Ammon's horn (tissue), 1 donor: ENCODE measurements around the gene NUP42.
"Not testable (repeated sequence)": the region's sequence is repeated elsewhere in the genome, so short reads cannot be mapped to it uniquely, and the experiment has no call there.

Source experiments
- DNase-seq: peaks from one replicate; pipeline ENCODE4 v3.0.0-alpha.2; 2016; ENCODE audit warnings: low spot score

Gene NUP42

GRCh38 chr7:23181684-23182553, at the start of gene NUP42:
Gene NUP42 (plus strand): TSS chr7:23182048. CDS start chr7:23182086, 38 bp downstream.
- peak; percentile 96 for DNase-seq

- no peak for DNase-seq
Observed at GRCh38 chr7:23133797-23134196, 48.1 kb upstream of the NUP42 start.

- DNase-seq: no peak
Observed at GRCh38 chr7:23135755-23136154, 46.1 kb upstream of the NUP42 start.

GRCh38 chr7:23136216-23136615, 45.6 kb upstream of the NUP42 start:
- DNase-seq: no peak

- no peak for DNase-seq
Observed at GRCh38 chr7:23157679-23158078, 24.2 kb upstream of the NUP42 start.

- DNase-seq: no peak
Observed at GRCh38 chr7:23158546-23158945, 23.3 kb upstream of the NUP42 start.

- no peak for DNase-seq
Observed at GRCh38 chr7:23161482-23161881, 20.4 kb upstream of the NUP42 start.

GRCh38 chr7:23164846-23165245, 17.0 kb upstream of the NUP42 start:
- no peak for DNase-seq

- DNase-seq: no peak
Observed at GRCh38 chr7:23165316-23165715, 16.5 kb upstream of the NUP42 start.

GRCh38 chr7:23167691-23168090, 14.2 kb upstream of the NUP42 start:
- DNase-seq: no peak

- no peak for DNase-seq
Observed at GRCh38 chr7:23168111-23168885, 13.6 kb upstream of the NUP42 start.

GRCh38 chr7:23175938-23176337, 5.9 kb upstream of the NUP42 start:
- no peak for DNase-seq

GRCh38 chr7:23183279-23184012, 1.6 kb downstream of the NUP42 start:
- no peak for DNase-seq

- DNase-seq: no peak
Observed at GRCh38 chr7:23184291-23184690, 2.4 kb downstream of the NUP42 start.

- peak; percentile 77 for DNase-seq
Observed at GRCh38 chr7:23184709-23185359, 3.0 kb downstream of the NUP42 start.

GRCh38 chr7:23185980-23186379, 4.1 kb downstream of the NUP42 start:
- no peak for DNase-seq

- DNase-seq: no peak
Observed at GRCh38 chr7:23191022-23191421, 9.2 kb downstream of the NUP42 start.

GRCh38 chr7:23193650-23194227, 11.9 kb downstream of the NUP42 start:
- not testable (repeated sequence) for DNase-seq

- DNase-seq: no peak
Observed at GRCh38 chr7:23196306-23196705, 14.5 kb downstream of the NUP42 start.

- not testable (repeated sequence) for DNase-seq
Observed at GRCh38 chr7:23197745-23198144, 15.9 kb downstream of the NUP42 start.

GRCh38 chr7:23200331-23200730, 18.5 kb downstream of the NUP42 start:
- no peak for DNase-seq

GRCh38 chr7:23204241-23204640, 22.4 kb downstream of the NUP42 start:
- DNase-seq: no peak
